ENCODE measurements around the gene MIPOL1. TPM values are rescaled to one million over a fixed set of nuclear protein-coding genes. Genes with fewer than 3 reads are reported as not detected.

The MIPOL1 gene
- total and polyA plus RNA-seq, 2 of the 13 experiments (the other 11 are each of a cell fraction or from before 2014, with no cell fraction given) = 8.6 to 34.2 TPM

DNA sequence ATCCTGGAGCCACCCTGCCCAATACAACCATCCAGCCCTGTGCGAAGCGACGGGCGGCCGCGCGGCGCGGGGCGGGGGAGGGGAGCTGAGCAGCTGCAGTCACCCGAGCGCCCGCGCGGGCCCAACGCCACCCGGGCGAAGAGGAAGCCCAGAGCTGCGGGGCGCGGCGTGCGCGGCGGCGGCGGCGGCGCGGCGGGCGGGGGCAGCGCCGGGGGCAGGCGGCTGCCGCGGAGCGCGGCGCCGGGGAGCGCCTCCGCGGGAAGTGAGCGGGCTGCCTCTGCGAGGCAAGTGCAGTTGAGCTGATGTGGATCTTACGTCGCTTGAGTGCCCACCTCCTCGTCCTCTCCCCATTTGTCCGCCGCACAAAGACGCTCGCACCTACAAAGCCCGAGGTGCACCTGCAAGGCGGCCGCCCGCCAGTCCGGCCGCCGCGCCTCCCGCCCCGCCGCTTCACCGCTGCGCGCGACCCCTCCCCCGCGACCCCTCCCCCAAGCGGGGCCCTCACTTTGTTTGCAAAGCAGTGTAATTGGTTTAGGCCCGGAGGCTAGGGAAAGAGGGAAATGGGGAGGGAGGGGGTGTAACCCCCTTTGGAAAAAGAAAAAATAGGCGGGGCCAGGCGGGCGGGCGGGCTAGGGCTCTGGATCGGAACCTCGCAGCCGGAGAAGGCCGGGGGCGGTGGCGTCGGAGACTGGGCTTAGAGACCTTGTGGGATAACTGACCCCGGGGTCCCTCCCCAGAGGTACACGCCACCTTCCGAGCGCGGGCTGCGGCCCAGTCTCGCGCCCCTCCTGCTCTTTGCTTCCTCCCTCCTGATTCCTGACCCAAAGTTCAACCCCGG is 397.5 kb downstream of the MIPOL1 start, which contains the start of the genes FOXA1 and TTC6 (continued):
- TF ChIP-seq DNMT1 (CRISPR knock-in tag; IDR thresholded peaks at IDR 0.05) = peak; percentile 14; the same call in 1 of the 2 replicates
- TF ChIP-seq THYN1 (CRISPR knock-in tag; IDR thresholded peaks at IDR 0.05; ENCODE audit: borderline replicate concordance, low read depth) = peak; percentile 24; the same call in 1 of the 2 replicates
- TF ChIP-seq, protein P1, sequence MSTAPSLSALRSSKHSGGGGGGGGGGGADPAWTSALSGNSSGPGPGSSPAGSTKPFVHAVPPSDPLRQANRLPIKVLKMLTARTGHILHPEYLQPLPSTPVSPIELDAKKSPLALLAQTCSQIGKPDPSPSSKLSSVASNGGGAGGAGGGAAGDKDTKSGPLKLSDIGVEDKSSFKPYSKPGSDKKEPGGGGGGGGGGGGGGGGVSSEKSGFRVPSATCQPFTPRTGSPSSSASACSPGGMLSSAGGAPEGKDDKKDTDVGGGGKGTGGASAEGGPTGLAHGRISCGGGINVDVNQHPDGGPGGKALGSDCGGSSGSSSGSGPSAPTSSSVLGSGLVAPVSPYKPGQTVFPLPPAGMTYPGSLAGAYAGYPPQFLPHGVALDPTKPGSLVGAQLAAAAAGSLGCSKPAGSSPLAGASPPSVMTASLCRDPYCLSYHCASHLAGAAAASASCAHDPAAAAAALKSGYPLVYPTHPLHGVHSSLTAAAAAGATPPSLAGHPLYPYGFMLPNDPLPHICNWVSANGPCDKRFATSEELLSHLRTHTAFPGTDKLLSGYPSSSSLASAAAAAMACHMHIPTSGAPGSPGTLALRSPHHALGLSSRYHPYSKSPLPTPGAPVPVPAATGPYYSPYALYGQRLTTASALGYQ (CRISPR knock-in tag; IDR thresholded peaks at IDR 0.05) = peak; percentile 68; the same call in 1 of the 2 replicates
- 0 out of 2 replicates have a peak, but pooled peaks have one; percentile 32 for TF ChIP-seq CC2D1A (CRISPR knock-in tag; IDR thresholded peaks at IDR 0.05)
- TF ChIP-seq MAFG (CRISPR knock-in tag; IDR thresholded peaks at IDR 0.05) = no peak
- TF ChIP-seq ESRRA (CRISPR knock-in tag; IDR thresholded peaks at IDR 0.05; ENCODE audit: low read depth) = no peak
- TF ChIP-seq, protein P2, sequence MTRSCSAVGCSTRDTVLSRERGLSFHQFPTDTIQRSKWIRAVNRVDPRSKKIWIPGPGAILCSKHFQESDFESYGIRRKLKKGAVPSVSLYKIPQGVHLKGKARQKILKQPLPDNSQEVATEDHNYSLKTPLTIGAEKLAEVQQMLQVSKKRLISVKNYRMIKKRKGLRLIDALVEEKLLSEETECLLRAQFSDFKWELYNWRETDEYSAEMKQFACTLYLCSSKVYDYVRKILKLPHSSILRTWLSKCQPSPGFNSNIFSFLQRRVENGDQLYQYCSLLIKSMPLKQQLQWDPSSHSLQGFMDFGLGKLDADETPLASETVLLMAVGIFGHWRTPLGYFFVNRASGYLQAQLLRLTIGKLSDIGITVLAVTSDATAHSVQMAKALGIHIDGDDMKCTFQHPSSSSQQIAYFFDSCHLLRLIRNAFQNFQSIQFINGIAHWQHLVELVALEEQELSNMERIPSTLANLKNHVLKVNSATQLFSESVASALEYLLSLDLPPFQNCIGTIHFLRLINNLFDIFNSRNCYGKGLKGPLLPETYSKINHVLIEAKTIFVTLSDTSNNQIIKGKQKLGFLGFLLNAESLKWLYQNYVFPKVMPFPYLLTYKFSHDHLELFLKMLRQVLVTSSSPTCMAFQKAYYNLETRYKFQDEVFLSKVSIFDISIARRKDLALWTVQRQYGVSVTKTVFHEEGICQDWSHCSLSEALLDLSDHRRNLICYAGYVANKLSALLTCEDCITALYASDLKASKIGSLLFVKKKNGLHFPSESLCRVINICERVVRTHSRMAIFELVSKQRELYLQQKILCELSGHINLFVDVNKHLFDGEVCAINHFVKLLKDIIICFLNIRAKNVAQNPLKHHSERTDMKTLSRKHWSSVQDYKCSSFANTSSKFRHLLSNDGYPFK (CRISPR knock-in tag; IDR thresholded peaks at IDR 0.05; ENCODE audit: borderline replicate concordance) = no peak; the same call in 1 of the 2 replicates
- TF ChIP-seq, protein P3, sequence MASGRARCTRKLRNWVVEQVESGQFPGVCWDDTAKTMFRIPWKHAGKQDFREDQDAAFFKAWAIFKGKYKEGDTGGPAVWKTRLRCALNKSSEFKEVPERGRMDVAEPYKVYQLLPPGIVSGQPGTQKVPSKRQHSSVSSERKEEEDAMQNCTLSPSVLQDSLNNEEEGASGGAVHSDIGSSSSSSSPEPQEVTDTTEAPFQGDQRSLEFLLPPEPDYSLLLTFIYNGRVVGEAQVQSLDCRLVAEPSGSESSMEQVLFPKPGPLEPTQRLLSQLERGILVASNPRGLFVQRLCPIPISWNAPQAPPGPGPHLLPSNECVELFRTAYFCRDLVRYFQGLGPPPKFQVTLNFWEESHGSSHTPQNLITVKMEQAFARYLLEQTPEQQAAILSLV (CRISPR knock-in tag; IDR thresholded peaks at IDR 0.05; ENCODE audit: borderline replicate concordance) = no peak
- TF ChIP-seq U2AF1 (optimal IDR thresholded peaks at IDR 0.05; ENCODE audit: low read depth, low read length) = no peak
- TF ChIP-seq MEIS1 (CRISPR knock-in tag; IDR thresholded peaks at IDR 0.05; ENCODE audit: borderline replicate concordance) = no peak
- no peak for TF ChIP-seq KDM6A (CRISPR knock-in tag; IDR thresholded peaks at IDR 0.05; ENCODE audit: low read depth)
- peak; percentile 40 for TF ChIP-seq SRSF4 (IDR thresholded peaks at IDR 0.05; ENCODE audit: low read depth, low read length, poor library complexity, severe bottlenecking)
- no peak for TF ChIP-seq NPAS2 (CRISPR knock-in tag; IDR thresholded peaks at IDR 0.05; ENCODE audit: borderline replicate concordance)
- TF ChIP-seq, protein P4, sequence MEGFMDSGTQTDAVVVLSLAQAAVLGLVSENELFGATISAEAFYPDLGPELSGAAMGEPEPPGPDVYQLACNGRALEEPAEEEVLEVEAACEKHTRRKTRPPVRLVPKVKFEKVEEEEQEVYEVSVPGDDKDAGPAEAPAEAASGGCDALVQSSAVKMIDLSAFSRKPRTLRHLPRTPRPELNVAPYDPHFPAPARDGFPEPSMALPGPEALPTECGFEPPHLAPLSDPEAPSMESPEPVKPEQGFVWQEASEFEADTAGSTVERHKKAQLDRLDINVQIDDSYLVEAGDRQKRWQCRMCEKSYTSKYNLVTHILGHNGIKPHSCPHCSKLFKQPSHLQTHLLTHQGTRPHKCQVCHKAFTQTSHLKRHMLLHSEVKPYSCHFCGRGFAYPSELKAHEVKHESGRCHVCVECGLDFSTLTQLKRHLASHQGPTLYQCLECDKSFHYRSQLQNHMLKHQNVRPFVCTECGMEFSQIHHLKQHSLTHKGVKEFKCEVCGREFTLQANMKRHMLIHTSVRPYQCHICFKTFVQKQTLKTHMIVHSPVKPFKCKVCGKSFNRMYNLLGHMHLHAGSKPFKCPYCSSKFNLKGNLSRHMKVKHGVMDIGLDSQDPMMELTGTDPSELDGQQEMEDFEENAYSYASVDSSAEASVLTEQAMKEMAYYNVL (CRISPR knock-in tag; IDR thresholded peaks at IDR 0.05; ENCODE audit: borderline replicate concordance) = peak; percentile 15; the same call in 1 of the 2 replicates
- no peak; the same call in 1 of the 2 replicates for TF ChIP-seq KAT7 (CRISPR knock-in tag; IDR thresholded peaks at IDR 0.05; ENCODE audit: borderline replicate concordance)
- no peak for TF ChIP-seq ZNF24 (IDR thresholded peaks at IDR 0.05)
- TF ChIP-seq NCOA2 (CRISPR knock-in tag; IDR thresholded peaks at IDR 0.05) = no peak; the same call in 1 of the 2 replicates
- no peak for TF ChIP-seq ZNF781 (CRISPR knock-in tag; IDR thresholded peaks at IDR 0.05; ENCODE audit: borderline replicate concordance, not compliant biosample characterization)
- TF ChIP-seq ZNF207 (IDR thresholded peaks at IDR 0.05; ENCODE audit: borderline replicate concordance) = no peak
- TF ChIP-seq ZNF33B (CRISPR knock-in tag; IDR thresholded peaks at IDR 0.05) = no peak
- TF ChIP-seq GLI4 (CRISPR knock-in tag; IDR thresholded peaks at IDR 0.05; ENCODE audit: borderline replicate concordance) = no peak
